Endothelial cell of umbilical vein (primary cell): ENCODE results near the gene SFXN3. TPM values are rescaled to one million over a fixed set of nuclear protein-coding genes. Genes with fewer than 3 reads are reported as not detected.

Experiments used
- BruUV-seq: library from RNA; stranded (reverse); fragments of 400-500 nt; replicated peaks from 2 replicates; lab custom pipeline; 2021; lab: Mats Ljungman, UMichigan
- CTCF ChIA-PET: fragments of 300-600, 350-600 bp; sonication (Branson Sonifier 250); formaldehyde crosslinking; loops from one replicate; lab custom pipeline; 2021; ENCODE audit warnings: antibody characterized with exemption, inconsistent platforms; lab: Charles Lee
- POLR2A ChIA-PET: fragments of 300-600, 350-600 bp; sonication (Branson Sonifier 250); formaldehyde crosslinking; loops from one replicate; lab custom pipeline; 2021; ENCODE audit warnings: antibody characterized with exemption, inconsistent platforms; lab: Charles Lee
- DNase-seq: peaks from one replicate; pipeline ENCODE4 v3.0.0-alpha.2; 2011; ENCODE audit warnings: low read depth, low spot score
- FAIRE-seq: peaks from 2 replicates; lab custom pipeline; 2011; peaks lifted over from hg19 to GRCh38; lab: Jason Lieb, UNC
- H2AFZ ChIP-seq: 2 replicates; pipeline ENCODE4 v1.6.0; 2012; ENCODE audit warnings: low read depth, low read length, control low read depth, inconsistent platforms
- H3K27ac ChIP-seq: 2 replicates; pipeline ENCODE4 v1.5.1; 2011; ENCODE audit warnings: low read depth, mild to moderate bottlenecking, control low read depth, low read length, moderate library complexity; ENCODE audit not compliant: insufficient read depth
- H3K27me3 ChIP-seq, 2 experiments: 2 replicates each; pipeline versions ENCODE4 v1.6.0 to v1.6.1; 2011; ENCODE audit warnings: low read length in 2 of 2, mixed read lengths in 1 of 2; ENCODE audit not compliant: control insufficient read depth in 2 of 2, insufficient read depth in 2 of 2
- H3K36me3 ChIP-seq, 2 experiments: 2 replicates in 1 of 2; 3 replicates in 1 of 2; pipeline ENCODE4 v1.5.1; 2011; ENCODE audit warnings: low read length in 2 of 2, mild to moderate bottlenecking in 1 of 2, moderate library complexity in 1 of 2; ENCODE audit not compliant: control insufficient read depth in 2 of 2, insufficient read depth in 2 of 2; ENCODE audit errors: extremely low read depth in 1 of 2
- H3K4me1 ChIP-seq: 3 replicates; pipeline ENCODE4 v1.5.1; 2011; ENCODE audit warnings: mild to moderate bottlenecking, low read length; ENCODE audit not compliant: control insufficient read depth, insufficient read depth; ENCODE audit errors: extremely low read depth
- H3K4me2 ChIP-seq: 2 replicates; pipeline ENCODE4 v1.6.1; 2011; ENCODE audit warnings: low read length, control low read depth, mixed read lengths; ENCODE audit not compliant: insufficient read depth
- H3K4me3 ChIP-seq, 3 experiments: fragments of 200-600 bp in 1 of 3; sonication (generic), shearing (Covaris generic) in 1 of 3; replicated peaks in 1 of 3; 2 replicates each; pipeline ENCODE4 v1.5.1; 2011 to 2016; ENCODE audit warnings: control low read depth in 3 of 3, low read length in 3 of 3, mild to moderate bottlenecking in 2 of 3, inconsistent platforms in 1 of 3, low read depth in 1 of 3, moderate library complexity in 1 of 3; ENCODE audit not compliant: insufficient read depth in 1 of 3
- H3K79me2 ChIP-seq: 2 replicates; pipeline ENCODE4 v1.6.0; 2012; ENCODE audit warnings: low read length, inconsistent platforms; ENCODE audit not compliant: control insufficient read depth, insufficient read depth
- H3K9ac ChIP-seq: replicated peaks from 2 replicates; pipeline ENCODE3; 2011; ENCODE audit warnings: low read length, control low read depth; ENCODE audit not compliant: insufficient read depth; ENCODE audit errors: extremely low read depth
- H3K9me1 ChIP-seq: replicated peaks from 3 replicates; pipeline ENCODE4 v1.6.0; 2011; ENCODE audit warnings: mild to moderate bottlenecking, low read length; ENCODE audit not compliant: control insufficient read depth, insufficient read depth; ENCODE audit errors: extremely low read depth
- H3K9me3 ChIP-seq: replicated peaks from 2 replicates; pipeline ENCODE4 v1.5.1; 2012; ENCODE audit warnings: low read length, inconsistent platforms; ENCODE audit not compliant: control insufficient read depth, insufficient read depth
- H4K20me1 ChIP-seq: replicated peaks from 2 replicates; pipeline ENCODE3; 2011; ENCODE audit warnings: mild to moderate bottlenecking, low read length; ENCODE audit not compliant: control insufficient read depth, insufficient read depth; ENCODE audit errors: extremely low read depth
- EZH2 ChIP-seq: IDR thresholded peaks from 2 replicates; pipeline ENCODE4 v1.6.1; 2012; ENCODE audit warnings: borderline replicate concordance, low read depth, mild to moderate bottlenecking, moderate library complexity, low read length, inconsistent platforms; ENCODE audit not compliant: severe bottlenecking
- FOS ChIP-seq: IDR thresholded peaks from 2 replicates; pipeline ENCODE4 v1.6.1; 2011; ENCODE audit warnings: mild to moderate bottlenecking, low read length, moderate library complexity, borderline replicate concordance; ENCODE audit not compliant: insufficient read depth
- GATA2 ChIP-seq: IDR thresholded peaks from 2 replicates; pipeline ENCODE4 v1.7.0; 2011; ENCODE audit warnings: low read depth, mild to moderate bottlenecking, moderate library complexity, mixed read lengths, low read length; ENCODE audit not compliant: insufficient read length, insufficient read depth
- JUN ChIP-seq: IDR thresholded peaks from 2 replicates; pipeline ENCODE4 v1.6.1; 2011; ENCODE audit warnings: borderline replicate concordance, low read depth; ENCODE audit not compliant: insufficient read length, insufficient read depth
- MYC ChIP-seq: IDR thresholded peaks from one replicate; pipeline ENCODE4 v1.6.1; 2011; ENCODE audit warnings: mild to moderate bottlenecking, low read depth, low read length
- POLR2A ChIP-seq: IDR thresholded peaks from 2 replicates; pipeline ENCODE4 v1.6.1; 2012; ENCODE audit warnings: low read depth, mild to moderate bottlenecking, control low read depth, low read length
- POLR2AphosphoS5 ChIP-seq: IDR thresholded peaks from 2 replicates; pipeline ENCODE4 v1.6.1; 2012; ENCODE audit warnings: low read depth, mild to moderate bottlenecking, control low read depth, low read length, moderate library complexity; ENCODE audit not compliant: insufficient read depth
- dilution Hi-C: fragments of 300-500 bp; cut with MboI; formaldehyde crosslinking; loops from one replicate; pipeline ENCODE4 v1.15.0; 2019; ENCODE audit warnings: low sequenced_read_pairs; ENCODE audit not compliant: extremely low pct_ligation_motif_present
- intact Hi-C: fragments of 100-400 bp; cut with micrococcal nuclease; formaldehyde crosslinking; loops from one replicate; pipeline ENCODE4 v1.10.0; 2022
- polyA plus RNA-seq, 4 experiments: library from polyadenylated mRNA; depleted of rRNA in 3 of 4; stranded (reverse) in 3 of 4; unstranded in 1 of 4; fragments of >200 nt; gene quantifications; 2 replicates each; pipeline versions ENCODE4 v1.2.1 to v1.2.3, GENCODE V29; 2011 to 2012; ENCODE audit warnings: missing spikeins in 1 of 4
- total RNA-seq: library from RNA; stranded (reverse); gene quantifications from 2 replicates; pipeline ENCODE4 v1.2.3, GENCODE V29; 2021
- TF ChIP-seq, protein P1 (sequence below): IDR thresholded peaks from 2 replicates; pipeline ENCODE4 v1.6.1; 2011; ENCODE audit not compliant: insufficient read depth, insufficient read length
- TF ChIP-seq, protein P2 (sequence below), 2 donors: IDR thresholded peaks; 1 replicate in 1 of 2; 2 replicates in 1 of 2; pipeline ENCODE4 v1.5.1; 2011; ENCODE audit warnings: low read length in 2 of 2, mild to moderate bottlenecking in 2 of 2, moderate library complexity in 2 of 2, control low read depth in 1 of 2, inconsistent platforms in 1 of 2, low read depth in 1 of 2; ENCODE audit not compliant: insufficient read depth in 1 of 2; ENCODE audit errors: extremely low read depth in 1 of 2

SFXN3 gene
- total and polyA plus RNA-seq, 2 donors (not counting 3 experiments of a cell fraction or from before 2014, with no cell fraction given), result 83.1 to 117 TPM

DNA sequence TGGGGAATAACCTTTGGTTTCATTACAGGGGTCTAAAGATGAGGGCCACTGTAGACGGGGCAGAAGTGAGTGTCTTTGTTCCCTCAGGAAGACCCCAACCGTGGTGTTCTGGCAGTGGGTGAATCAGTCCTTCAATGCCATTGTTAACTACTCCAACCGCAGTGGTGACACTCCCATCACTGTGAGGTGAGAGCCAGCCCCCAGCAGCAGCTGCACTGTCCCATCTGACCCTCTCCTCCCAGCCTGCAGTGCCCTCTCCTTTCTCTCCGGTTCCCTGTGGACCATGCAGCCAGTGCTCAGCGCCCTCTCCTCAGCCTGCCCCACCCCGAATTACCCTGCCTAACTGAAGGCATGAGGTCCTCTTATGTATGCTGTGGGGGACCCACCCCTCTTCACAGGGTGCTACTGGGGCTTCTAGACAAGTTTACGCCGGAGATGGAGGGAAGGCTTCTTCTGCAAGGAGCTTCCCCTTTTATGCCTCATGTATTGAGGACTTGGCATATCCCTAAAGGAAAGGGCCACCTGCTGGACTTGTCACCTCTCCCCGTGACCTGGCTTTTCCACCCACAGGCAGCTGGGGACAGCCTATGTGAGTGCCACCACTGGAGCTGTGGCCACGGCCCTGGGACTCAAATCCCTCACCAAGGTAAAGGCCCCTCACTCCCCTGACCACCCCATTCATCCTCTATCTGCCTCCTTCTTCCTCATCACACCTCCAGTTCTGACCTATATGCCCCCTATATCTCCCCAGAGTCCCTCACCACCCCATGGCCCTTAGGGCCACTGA is 5.1 kb downstream of the SFXN3 start:
- no peaks in the 10 kb centered on the region for H3K9me1 ChIP-seq
- H4K20me1 ChIP-seq, result no peaks in the 10 kb centered on the region
- dilution Hi-C loops (no loop called here), intact Hi-C loops (no loop called here)
- peaks cover 11% of the 10 kb centered on the region for H3K79me2 ChIP-seq
- H3K36me3 ChIP-seq, result peaks cover 18 to 46% of the 10 kb centered on the region in 2 experiments
- no peaks in the 10 kb centered on the region for H3K27me3 ChIP-seq
- no peak overlapping the region for H3K4me2 ChIP-seq
- no peak overlapping the region for H3K4me3 ChIP-seq
- DNase-seq (no peak), FAIRE-seq (no peak)
- H3K4me1 ChIP-seq, result peaks cover 16% of the 10 kb centered on the region
- ChIA-PET POLR2A (no interaction called here), CTCF (interaction anchor here (1.7 to 9.9 kb wide), 3 partner anchors 16 to 38 kb away, joined by 3 to 104 read pairs (median 4); no protein-coding TSS in a partner anchor)
- no peak overlapping the region for H3K27ac ChIP-seq
- no peaks in the 10 kb centered on the region for H3K9me3 ChIP-seq
- TF ChIP-seq, protein P1, sequence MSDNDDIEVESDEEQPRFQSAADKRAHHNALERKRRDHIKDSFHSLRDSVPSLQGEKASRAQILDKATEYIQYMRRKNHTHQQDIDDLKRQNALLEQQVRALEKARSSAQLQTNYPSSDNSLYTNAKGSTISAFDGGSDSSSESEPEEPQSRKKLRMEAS, result no peak
- TF ChIP-seq MYC, result no peak
- no peak for TF ChIP-seq GATA2
- TF ChIP-seq EZH2, result no peak
- no peak for TF ChIP-seq POLR2A
- no peak for TF ChIP-seq POLR2AphosphoS5
- TF ChIP-seq, protein P2, sequence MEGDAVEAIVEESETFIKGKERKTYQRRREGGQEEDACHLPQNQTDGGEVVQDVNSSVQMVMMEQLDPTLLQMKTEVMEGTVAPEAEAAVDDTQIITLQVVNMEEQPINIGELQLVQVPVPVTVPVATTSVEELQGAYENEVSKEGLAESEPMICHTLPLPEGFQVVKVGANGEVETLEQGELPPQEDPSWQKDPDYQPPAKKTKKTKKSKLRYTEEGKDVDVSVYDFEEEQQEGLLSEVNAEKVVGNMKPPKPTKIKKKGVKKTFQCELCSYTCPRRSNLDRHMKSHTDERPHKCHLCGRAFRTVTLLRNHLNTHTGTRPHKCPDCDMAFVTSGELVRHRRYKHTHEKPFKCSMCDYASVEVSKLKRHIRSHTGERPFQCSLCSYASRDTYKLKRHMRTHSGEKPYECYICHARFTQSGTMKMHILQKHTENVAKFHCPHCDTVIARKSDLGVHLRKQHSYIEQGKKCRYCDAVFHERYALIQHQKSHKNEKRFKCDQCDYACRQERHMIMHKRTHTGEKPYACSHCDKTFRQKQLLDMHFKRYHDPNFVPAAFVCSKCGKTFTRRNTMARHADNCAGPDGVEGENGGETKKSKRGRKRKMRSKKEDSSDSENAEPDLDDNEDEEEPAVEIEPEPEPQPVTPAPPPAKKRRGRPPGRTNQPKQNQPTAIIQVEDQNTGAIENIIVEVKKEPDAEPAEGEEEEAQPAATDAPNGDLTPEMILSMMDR (IDR thresholded peaks at IDR 0.05; ENCODE audit: extremely low read depth in 1 of 2, insufficient read depth in 1 of 2, low read depth in 1 of 2, low read length in 2 of 2), result no peak
- TF ChIP-seq FOS, result no peak
- TF ChIP-seq JUN, result no peak
- no peak overlapping the region for H2AFZ ChIP-seq
- BruUV-seq, result no TSS peak
- H3K9ac ChIP-seq, result no peak overlapping the region
